ENCODE data around the gene ZEB2. TPM values are rescaled to one million over a fixed set of nuclear protein-coding genes. Genes with fewer than 3 reads are reported as not detected.

Gene ZEB2
- total and polyA plus RNA-seq, 2 of the 8 experiments (the other 6 are each of a cell fraction or from before 2014, with no cell fraction given): 0.38 TPM; not detected in 1

- TF ChIP-seq, protein P1, sequence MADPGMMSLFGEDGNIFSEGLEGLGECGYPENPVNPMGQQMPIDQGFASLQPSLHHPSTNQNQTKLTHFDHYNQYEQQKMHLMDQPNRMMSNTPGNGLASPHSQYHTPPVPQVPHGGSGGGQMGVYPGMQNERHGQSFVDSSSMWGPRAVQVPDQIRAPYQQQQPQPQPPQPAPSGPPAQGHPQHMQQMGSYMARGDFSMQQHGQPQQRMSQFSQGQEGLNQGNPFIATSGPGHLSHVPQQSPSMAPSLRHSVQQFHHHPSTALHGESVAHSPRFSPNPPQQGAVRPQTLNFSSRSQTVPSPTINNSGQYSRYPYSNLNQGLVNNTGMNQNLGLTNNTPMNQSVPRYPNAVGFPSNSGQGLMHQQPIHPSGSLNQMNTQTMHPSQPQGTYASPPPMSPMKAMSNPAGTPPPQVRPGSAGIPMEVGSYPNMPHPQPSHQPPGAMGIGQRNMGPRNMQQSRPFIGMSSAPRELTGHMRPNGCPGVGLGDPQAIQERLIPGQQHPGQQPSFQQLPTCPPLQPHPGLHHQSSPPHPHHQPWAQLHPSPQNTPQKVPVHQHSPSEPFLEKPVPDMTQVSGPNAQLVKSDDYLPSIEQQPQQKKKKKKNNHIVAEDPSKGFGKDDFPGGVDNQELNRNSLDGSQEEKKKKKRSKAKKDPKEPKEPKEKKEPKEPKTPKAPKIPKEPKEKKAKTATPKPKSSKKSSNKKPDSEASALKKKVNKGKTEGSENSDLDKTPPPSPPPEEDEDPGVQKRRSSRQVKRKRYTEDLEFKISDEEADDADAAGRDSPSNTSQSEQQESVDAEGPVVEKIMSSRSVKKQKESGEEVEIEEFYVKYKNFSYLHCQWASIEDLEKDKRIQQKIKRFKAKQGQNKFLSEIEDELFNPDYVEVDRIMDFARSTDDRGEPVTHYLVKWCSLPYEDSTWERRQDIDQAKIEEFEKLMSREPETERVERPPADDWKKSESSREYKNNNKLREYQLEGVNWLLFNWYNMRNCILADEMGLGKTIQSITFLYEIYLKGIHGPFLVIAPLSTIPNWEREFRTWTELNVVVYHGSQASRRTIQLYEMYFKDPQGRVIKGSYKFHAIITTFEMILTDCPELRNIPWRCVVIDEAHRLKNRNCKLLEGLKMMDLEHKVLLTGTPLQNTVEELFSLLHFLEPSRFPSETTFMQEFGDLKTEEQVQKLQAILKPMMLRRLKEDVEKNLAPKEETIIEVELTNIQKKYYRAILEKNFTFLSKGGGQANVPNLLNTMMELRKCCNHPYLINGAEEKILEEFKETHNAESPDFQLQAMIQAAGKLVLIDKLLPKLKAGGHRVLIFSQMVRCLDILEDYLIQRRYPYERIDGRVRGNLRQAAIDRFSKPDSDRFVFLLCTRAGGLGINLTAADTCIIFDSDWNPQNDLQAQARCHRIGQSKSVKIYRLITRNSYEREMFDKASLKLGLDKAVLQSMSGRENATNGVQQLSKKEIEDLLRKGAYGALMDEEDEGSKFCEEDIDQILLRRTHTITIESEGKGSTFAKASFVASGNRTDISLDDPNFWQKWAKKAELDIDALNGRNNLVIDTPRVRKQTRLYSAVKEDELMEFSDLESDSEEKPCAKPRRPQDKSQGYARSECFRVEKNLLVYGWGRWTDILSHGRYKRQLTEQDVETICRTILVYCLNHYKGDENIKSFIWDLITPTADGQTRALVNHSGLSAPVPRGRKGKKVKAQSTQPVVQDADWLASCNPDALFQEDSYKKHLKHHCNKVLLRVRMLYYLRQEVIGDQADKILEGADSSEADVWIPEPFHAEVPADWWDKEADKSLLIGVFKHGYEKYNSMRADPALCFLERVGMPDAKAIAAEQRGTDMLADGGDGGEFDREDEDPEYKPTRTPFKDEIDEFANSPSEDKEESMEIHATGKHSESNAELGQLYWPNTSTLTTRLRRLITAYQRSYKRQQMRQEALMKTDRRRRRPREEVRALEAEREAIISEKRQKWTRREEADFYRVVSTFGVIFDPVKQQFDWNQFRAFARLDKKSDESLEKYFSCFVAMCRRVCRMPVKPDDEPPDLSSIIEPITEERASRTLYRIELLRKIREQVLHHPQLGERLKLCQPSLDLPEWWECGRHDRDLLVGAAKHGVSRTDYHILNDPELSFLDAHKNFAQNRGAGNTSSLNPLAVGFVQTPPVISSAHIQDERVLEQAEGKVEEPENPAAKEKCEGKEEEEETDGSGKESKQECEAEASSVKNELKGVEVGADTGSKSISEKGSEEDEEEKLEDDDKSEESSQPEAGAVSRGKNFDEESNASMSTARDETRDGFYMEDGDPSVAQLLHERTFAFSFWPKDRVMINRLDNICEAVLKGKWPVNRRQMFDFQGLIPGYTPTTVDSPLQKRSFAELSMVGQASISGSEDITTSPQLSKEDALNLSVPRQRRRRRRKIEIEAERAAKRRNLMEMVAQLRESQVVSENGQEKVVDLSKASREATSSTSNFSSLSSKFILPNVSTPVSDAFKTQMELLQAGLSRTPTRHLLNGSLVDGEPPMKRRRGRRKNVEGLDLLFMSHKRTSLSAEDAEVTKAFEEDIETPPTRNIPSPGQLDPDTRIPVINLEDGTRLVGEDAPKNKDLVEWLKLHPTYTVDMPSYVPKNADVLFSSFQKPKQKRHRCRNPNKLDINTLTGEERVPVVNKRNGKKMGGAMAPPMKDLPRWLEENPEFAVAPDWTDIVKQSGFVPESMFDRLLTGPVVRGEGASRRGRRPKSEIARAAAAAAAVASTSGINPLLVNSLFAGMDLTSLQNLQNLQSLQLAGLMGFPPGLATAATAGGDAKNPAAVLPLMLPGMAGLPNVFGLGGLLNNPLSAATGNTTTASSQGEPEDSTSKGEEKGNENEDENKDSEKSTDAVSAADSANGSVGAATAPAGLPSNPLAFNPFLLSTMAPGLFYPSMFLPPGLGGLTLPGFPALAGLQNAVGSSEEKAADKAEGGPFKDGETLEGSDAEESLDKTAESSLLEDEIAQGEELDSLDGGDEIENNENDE (IDR thresholded peaks at IDR 0.05; ENCODE audit: insufficient replicate concordance, low read length): no peak
Observed at GRCh38 chr2:144460727-144461307, 59.1 kb downstream of the ZEB2 start (continued).
